IPS-15b (cell line): ENCODE results near the gene NOTCH2NLA.
"Not testable (repeated sequence)": the region's sequence is repeated elsewhere in the genome, so short reads cannot be mapped to it uniquely, and the experiment has no call there.

ENCODE experiments used
- H3K27me3 ChIP-seq: one replicate; pipeline ENCODE4 v1.6.1; 2013; ENCODE audit warnings: low read length; ENCODE audit not compliant: control insufficient read depth, insufficient read depth
- H3K36me3 ChIP-seq: one replicate; pipeline ENCODE4 v1.6.1; 2013; ENCODE audit warnings: low read length; ENCODE audit not compliant: control insufficient read depth, insufficient read depth
- H3K4me1 ChIP-seq: one replicate; pipeline ENCODE4 v1.6.1; 2013; ENCODE audit warnings: mild to moderate bottlenecking, low read length; ENCODE audit not compliant: control insufficient read depth, insufficient read depth
- H3K4me3 ChIP-seq: one replicate; pipeline ENCODE4 v1.5.1; 2013; ENCODE audit warnings: low read depth, low read length
- H3K9ac ChIP-seq: one replicate; pipeline ENCODE4 v1.6.1; 2013; ENCODE audit warnings: low read depth, mild to moderate bottlenecking, low read length
- H3K9me3 ChIP-seq: one replicate; pipeline ENCODE4 v1.6.1; 2013; ENCODE audit warnings: mild to moderate bottlenecking, low read length; ENCODE audit not compliant: control insufficient read depth, insufficient read depth

Gene NOTCH2NLA

DNA sequence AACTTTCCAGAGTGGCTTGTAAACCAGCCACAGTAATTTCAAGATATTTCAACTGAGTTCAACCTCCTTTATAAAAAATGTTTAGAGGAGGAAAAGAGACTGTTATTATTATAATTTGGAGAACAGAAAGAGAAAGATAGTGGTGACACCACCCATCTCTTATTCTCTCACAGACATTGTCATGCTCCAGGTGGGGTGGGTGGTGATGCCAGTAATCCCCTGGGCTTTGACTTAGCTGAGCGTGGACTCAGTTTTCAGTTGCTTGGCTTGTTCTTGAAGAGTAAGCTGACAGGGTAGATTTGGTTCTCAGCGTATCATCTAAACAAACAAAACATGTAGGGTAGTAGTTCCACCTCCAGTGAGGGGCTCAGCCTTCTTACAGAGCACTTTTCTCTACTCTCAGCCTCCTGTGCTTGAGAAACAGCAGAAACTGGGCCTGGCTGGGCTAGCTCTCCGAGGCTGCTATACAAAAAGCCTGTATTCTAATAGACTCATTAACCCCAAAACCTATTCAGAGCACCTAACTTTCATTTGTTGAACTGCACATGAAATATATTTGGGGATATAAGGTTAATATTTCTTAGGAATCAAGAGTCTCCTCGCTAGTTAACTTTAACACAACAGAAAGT lies 25.9 kb upstream of the NOTCH2NLA start:
- H3K27me3 ChIP-seq, H3K4me3 ChIP-seq, H3K9me3 ChIP-seq, H3K9ac ChIP-seq, H3K4me1 ChIP-seq, H3K36me3 ChIP-seq: not testable (repeated sequence)

DNA sequence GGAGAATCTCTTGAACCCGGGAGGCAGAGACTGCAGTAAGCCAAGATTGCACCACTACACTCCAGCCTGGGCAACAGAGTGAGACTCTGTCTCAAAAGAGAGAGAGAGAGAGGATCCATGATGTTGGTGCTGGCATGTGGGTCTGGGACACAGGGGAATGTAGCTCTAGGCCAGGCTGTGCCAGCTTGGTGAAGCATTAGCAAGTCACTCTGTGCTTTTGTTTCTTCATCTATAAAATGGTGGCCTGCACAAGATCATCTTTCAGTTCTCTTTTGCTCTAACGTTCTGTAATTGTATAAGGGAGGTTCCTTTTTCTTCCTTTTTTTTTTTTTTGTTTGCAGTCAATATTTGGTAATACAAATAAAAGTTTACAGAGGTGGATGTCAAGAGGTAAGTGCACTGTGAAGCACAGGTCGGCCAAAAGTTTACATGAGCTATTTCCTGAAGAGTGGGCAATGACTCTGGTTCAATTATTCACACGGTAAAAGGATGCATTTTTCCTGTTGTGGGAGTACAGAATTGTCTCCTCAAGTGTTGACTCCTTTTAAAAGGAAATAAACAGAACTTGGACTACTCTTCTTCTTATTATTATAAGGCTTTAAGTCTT lies 24.5 kb upstream of the NOTCH2NLA start:
- H3K9me3 ChIP-seq, H3K4me1 ChIP-seq, H3K4me3 ChIP-seq, H3K27me3 ChIP-seq, H3K9ac ChIP-seq, H3K36me3 ChIP-seq: not testable (repeated sequence)

DNA sequence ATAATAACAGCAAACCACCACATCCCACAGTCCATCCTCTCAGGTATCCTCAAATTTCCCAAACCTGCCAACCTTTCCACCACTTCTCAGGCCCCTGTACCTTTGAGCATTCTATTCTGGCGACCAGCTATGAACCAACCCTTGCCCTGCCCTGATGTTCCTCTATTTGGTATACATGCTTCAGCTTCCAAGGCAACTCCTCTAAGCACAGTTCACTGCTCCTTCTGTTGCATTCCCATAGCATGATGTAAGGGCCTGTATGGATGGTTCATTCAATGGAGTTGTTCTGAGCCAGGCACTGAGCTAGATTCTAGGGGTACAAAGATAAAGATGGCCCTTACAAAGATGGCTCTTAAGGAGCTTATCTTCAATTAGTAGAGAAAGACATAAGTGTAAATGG lies 22.7 kb upstream of the NOTCH2NLA start:
- H3K4me1 ChIP-seq, H3K9me3 ChIP-seq, H3K27me3 ChIP-seq: not testable (repeated sequence)

DNA sequence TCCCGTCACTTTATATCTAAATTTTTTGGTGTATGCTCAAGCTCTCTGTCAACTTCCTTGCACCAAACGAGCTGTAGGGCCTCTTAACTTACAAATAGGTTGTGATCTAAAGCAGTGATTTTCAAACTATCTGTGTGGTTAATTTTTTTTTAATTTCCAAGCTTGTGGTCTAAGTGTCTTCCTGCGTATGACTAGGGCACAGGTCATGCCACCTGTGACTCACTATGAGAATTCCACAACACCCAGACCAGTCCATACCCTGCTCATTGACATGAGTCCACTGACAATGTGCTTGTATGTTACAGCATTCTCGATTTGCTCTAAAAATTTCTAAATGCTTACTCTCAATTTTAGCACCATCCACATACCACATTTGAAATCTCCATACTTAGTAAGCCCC lies 19.8 kb upstream of the NOTCH2NLA start:
- not testable (repeated sequence) for H3K4me1 ChIP-seq, H3K9me3 ChIP-seq, H3K36me3 ChIP-seq, H3K4me3 ChIP-seq, H3K9ac ChIP-seq, H3K27me3 ChIP-seq

More for the DNA sequence above, 22.7 kb upstream of the NOTCH2NLA start:
- not testable (repeated sequence) for H3K36me3 ChIP-seq, H3K9ac ChIP-seq, H3K4me3 ChIP-seq

DNA sequence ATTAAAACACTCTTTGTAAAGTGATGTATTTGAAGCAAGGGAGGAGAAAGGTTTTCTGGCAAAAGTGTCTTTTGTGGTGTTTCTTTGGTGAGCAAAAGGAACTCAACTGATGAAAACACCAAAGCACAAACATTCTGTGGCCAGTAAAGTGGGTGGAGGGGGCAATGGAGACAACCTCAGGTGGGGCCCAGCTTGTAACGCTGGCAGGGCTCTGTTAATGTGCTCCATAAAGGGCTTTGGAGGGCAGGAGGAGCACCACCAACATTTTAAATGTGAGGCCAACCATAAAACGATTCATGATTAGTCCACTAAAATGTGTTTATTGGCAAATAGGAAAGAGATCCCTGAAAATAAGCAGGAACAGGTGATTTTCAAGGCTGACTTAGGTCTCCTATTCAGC lies 7.8 kb upstream of the NOTCH2NLA start:
- H3K4me1 ChIP-seq, H3K4me3 ChIP-seq, H3K36me3 ChIP-seq, H3K27me3 ChIP-seq, H3K9me3 ChIP-seq, H3K9ac ChIP-seq: not testable (repeated sequence)

DNA sequence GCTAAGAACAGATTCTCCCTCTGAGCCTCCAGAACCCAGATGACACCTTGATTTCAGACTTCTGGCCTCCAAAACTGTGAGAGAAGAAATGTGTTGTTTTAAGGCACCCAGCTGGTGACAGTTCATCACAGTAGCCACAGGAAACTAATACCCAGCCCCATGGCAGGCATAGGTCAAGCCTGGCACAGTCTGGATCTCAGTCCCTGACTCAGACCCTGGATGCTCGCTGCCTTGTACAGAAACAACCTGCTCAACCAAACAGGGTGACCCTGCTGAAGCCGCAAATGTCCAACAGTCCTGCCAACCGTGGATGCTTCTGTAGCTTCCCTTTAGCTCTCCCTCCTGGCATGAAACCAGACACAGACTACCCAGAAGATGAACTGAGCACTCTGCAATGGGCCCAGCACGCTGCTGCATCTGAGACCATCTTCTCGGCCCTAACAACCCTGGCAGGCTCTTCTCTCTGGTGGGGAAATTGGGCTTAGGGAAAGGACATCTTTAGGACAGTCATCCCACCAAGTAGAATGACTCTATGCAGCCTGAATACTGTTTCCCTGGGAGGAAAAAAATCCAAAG lies 7.3 kb upstream of the NOTCH2NLA start:
- H3K9ac ChIP-seq, H3K9me3 ChIP-seq, H3K36me3 ChIP-seq, H3K27me3 ChIP-seq, H3K4me1 ChIP-seq, H3K4me3 ChIP-seq: not testable (repeated sequence)

DNA sequence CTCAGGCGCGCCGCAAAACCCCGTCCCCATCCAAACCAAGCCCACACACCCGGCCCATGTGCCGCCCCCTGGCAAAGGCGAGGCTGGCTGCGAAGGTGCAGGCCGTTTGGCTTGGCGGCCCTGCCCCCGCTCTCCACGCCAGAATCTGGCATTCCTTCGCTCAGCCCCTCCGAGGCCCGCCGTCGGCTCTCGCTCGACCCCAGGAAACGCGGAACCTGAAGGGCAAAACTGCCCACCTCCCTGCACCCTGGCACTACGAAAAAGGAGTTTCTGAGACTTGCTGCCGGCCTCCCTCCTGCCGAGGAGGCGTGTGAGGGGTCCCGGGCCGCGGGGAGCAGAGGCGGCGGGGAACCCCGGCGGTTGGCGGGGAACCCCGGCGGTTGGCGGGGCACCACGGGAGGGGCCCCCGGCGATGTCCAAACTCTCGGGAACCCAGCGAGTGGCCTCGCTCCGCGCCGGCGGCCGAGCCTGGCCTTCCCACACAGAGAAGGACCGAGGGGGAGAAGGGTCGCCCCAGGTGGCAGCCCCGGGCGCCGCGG lies 608 bp downstream of the NOTCH2NLA start:
- not testable (repeated sequence) for H3K9me3 ChIP-seq, H3K4me1 ChIP-seq, H3K36me3 ChIP-seq, H3K27me3 ChIP-seq, H3K9ac ChIP-seq, H3K4me3 ChIP-seq

DNA sequence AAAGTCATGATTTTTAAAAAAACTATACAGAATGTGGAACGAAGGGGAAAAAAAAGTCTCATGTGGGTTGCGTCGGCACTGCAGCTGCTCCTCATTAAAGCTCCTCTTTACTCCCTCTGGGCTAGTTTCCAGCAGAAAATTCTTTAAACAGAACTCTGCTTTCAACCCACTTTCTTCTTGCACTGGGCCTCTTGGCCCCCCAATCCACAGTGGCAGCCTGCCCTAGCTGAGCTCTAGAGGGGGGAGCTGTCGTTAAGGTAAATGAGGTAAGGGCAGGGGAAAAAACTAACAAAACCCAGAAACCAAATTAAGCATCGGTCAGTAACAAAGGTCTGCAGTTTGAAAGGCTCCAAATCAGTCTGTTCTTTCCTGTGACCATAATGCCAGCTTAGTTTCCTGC lies 54.3 kb downstream of the NOTCH2NLA start:
- not testable (repeated sequence) for H3K9me3 ChIP-seq, H3K4me3 ChIP-seq, H3K4me1 ChIP-seq, H3K36me3 ChIP-seq, H3K9ac ChIP-seq, H3K27me3 ChIP-seq

DNA sequence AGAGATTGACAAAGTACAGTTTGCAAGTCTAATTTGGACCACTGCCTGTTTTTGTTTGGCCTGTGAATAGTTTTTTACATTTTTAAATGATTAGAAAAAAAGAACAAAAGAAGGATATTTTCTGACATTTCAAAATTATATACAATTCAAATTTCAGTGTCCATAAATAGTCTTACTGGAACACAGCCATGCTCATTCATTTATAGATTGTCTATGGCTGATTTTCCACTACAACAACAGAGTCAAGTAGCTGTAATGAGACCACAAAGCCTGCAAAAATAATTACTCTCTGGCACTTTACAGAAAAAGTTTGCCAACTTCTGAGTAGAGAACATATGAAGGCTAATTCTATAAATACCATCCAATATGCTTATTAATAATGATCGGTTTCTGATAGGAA lies 61.1 kb downstream of the NOTCH2NLA start:
- not testable (repeated sequence) for H3K9ac ChIP-seq, H3K9me3 ChIP-seq, H3K36me3 ChIP-seq, H3K4me1 ChIP-seq, H3K4me3 ChIP-seq, H3K27me3 ChIP-seq

DNA sequence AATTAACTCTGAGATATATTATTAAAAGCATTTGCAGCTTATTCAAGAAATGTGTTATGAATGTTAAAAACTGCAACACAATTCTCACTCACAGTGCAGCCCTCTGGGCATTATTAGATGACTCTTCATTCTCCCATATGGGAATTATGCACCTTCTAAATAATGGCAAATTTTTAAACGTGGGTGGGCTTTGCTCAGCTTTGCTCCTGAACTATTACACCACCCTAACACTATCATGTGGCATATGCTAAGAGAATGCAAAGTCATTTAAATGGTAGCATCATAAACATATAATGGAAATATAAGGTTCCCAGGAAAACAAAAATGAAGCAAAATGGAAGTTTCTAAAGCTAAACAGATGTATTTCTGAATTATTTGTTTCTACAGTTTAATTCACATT lies 61.5 kb downstream of the NOTCH2NLA start:
- not testable (repeated sequence) for H3K4me1 ChIP-seq, H3K27me3 ChIP-seq, H3K36me3 ChIP-seq, H3K4me3 ChIP-seq, H3K9me3 ChIP-seq, H3K9ac ChIP-seq

DNA sequence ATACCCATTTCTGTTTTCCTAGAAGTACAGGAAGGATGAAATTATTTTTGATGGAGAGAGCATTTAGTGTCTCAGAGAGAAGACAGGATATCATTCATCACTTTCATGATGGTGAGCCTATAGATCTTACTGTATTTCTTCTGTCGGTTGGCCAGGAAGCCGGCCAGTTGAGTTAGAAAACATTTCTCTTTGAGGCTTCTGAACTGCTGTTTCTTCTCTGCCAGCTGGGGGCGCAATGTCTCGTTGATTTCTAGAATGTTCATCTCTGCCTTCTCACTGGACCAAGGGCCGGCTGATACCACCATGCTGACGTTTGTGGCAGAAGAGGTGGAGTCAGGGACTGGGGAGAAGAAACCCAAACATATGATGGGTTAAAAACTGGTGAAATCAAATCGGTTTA lies 84.4 kb downstream of the NOTCH2NLA start, which contains the start of gene NBPF10:
NBPF10 (minus strand) TSS at position 340 of the 400 bp plus-strand sequence; CDS start at position 305, 35 bp downstream.
- not testable (repeated sequence) for H3K4me3 ChIP-seq, H3K4me1 ChIP-seq, H3K36me3 ChIP-seq, H3K9ac ChIP-seq, H3K9me3 ChIP-seq, H3K27me3 ChIP-seq
